Keratinocyte (primary cell): ENCODE data around the gene NT5M. TPM values are rescaled to one million over a fixed set of nuclear protein-coding genes. Genes with fewer than 3 reads are reported as not detected.

Experiments
- DNase-seq: peaks from one replicate; pipeline ENCODE4 v3.0.0-alpha.2; 2011; ENCODE audit warnings: low read depth, missing footprints, low spot score
- FAIRE-seq: peaks from 2 replicates; lab custom pipeline; 2011; peaks lifted over from hg19 to GRCh38; lab: Jason Lieb, UNC
- H2AFZ ChIP-seq: 2 replicates; pipeline ENCODE4 v1.6.0; 2012; ENCODE audit warnings: low read length, control low read depth, inconsistent platforms; ENCODE audit not compliant: control insufficient read depth
- H3K27ac ChIP-seq: 2 replicates; pipeline ENCODE4 v1.5.1; 2011; ENCODE audit warnings: low read length; ENCODE audit not compliant: control insufficient read depth, insufficient read depth
- H3K27me3 ChIP-seq: 3 replicates; pipeline ENCODE4 v1.6.0; 2011; ENCODE audit warnings: low read length; ENCODE audit not compliant: control insufficient read depth, insufficient read depth; ENCODE audit errors: extremely low read depth
- H3K36me3 ChIP-seq, 2 experiments: 2 replicates in 1 of 2; 3 replicates in 1 of 2; pipeline ENCODE4 v1.5.1; 2011; ENCODE audit warnings: low read length in 2 of 2, mild to moderate bottlenecking in 1 of 2; ENCODE audit not compliant: control insufficient read depth in 2 of 2, insufficient read depth in 2 of 2; ENCODE audit errors: extremely low read depth in 1 of 2
- H3K4me1 ChIP-seq: 3 replicates; pipeline ENCODE4 v1.5.1; 2011; ENCODE audit warnings: low read length; ENCODE audit not compliant: control insufficient read depth, insufficient read depth; ENCODE audit errors: extremely low read depth
- H3K4me2 ChIP-seq: 3 replicates; pipeline ENCODE4 v1.6.0; 2011; ENCODE audit warnings: low read depth, low read length; ENCODE audit not compliant: control insufficient read depth, insufficient read depth; ENCODE audit errors: extremely low read depth
- H3K4me3 ChIP-seq, 3 experiments: fragments of 200-600 bp in 1 of 3; sonication (generic) in 1 of 3; 2 replicates in 2 of 3; 3 replicates in 1 of 3; pipeline ENCODE4 v1.5.1; 2011 to 2016; ENCODE audit warnings: low read length in 3 of 3, mild to moderate bottlenecking in 3 of 3, control low read depth in 2 of 3, inconsistent platforms in 1 of 3, low read depth in 1 of 3, mixed read lengths in 1 of 3, mixed run types in 1 of 3, moderate library complexity in 1 of 3; ENCODE audit not compliant: control insufficient read depth in 2 of 3, insufficient read depth in 2 of 3; ENCODE audit errors: extremely low read depth in 1 of 3
- H3K79me2 ChIP-seq: 2 replicates; pipeline ENCODE4 v1.6.0; 2012; ENCODE audit warnings: low read length; ENCODE audit not compliant: control insufficient read depth, insufficient read depth
- H3K9ac ChIP-seq: 3 replicates; pipeline ENCODE4 v1.6.0; 2011; ENCODE audit warnings: low read length; ENCODE audit not compliant: control insufficient read depth, insufficient read depth; ENCODE audit errors: extremely low read depth
- H3K9me1 ChIP-seq: 3 replicates; pipeline ENCODE4 v1.6.0; 2011; ENCODE audit warnings: low read length; ENCODE audit not compliant: control insufficient read depth, insufficient read depth; ENCODE audit errors: extremely low read depth
- H3K9me3 ChIP-seq: 2 replicates; pipeline ENCODE4 v1.5.1; 2012; ENCODE audit warnings: low read depth, low read length; ENCODE audit not compliant: control insufficient read depth
- H4K20me1 ChIP-seq: 3 replicates; pipeline ENCODE4 v1.6.0; 2011; ENCODE audit warnings: low read length; ENCODE audit not compliant: control insufficient read depth, insufficient read depth; ENCODE audit errors: extremely low read depth
- CTCF ChIP-seq, 3 experiments: IDR thresholded peaks in 1 of 3; conservative IDR thresholded peaks in 1 of 3; optimal IDR thresholded peaks in 1 of 3; 2 replicates in 2 of 3; 3 replicates in 1 of 3; pipeline versions ENCODE3 to v1.5.1; 2011; ENCODE audit warnings: low read length in 3 of 3, mild to moderate bottlenecking in 3 of 3, moderate library complexity in 2 of 3, control low read depth in 1 of 3, inconsistent platforms in 1 of 3; ENCODE audit not compliant: insufficient read depth in 2 of 3; ENCODE audit errors: extremely low read depth in 1 of 3
- EZH2 ChIP-seq: IDR thresholded peaks from one replicate; pipeline ENCODE4 v1.6.1; 2012; ENCODE audit warnings: inconsistent platforms, mild to moderate bottlenecking, low read length, moderate library complexity
- dilution Hi-C: fragments of 300-500 bp; cut with MboI; formaldehyde crosslinking; loops from one replicate; pipeline ENCODE4 v1.7.0; 2020; ENCODE audit warnings: low sequenced_read_pairs; ENCODE audit not compliant: extremely low pct_ligation_motif_present
- polyA plus RNA-seq, 5 experiments: library from polyadenylated mRNA; depleted of rRNA in 3 of 5; stranded (reverse) in 3 of 5; stranded (forward) in 1 of 5; unstranded in 1 of 5; fragments of >200 nt; gene quantifications; 1 replicate in 1 of 5; 2 replicates in 3 of 5; 3 replicates in 1 of 5; pipeline versions ENCODE4 v1.2.1 to v1.2.3, GENCODE V29; 2011 to 2012; ENCODE audit warnings: missing spikeins in 2 of 5, low read depth in 1 of 5, low replicate concordance in 1 of 5

NT5M gene
- polyA plus RNA-seq, 1 donor (not counting 4 experiments of a cell fraction or from before 2014, with no cell fraction given): 0.16 TPM

- Histone ChIP-seq H4K20me1 (no peaks in the 10 kb centered on the region), H2AFZ (no peak overlapping the region), H3K9me3 (no peaks in the 10 kb centered on the region), H3K79me2 (no peaks in the 10 kb centered on the region), H3K4me2 (no peak overlapping the region), H3K27ac (no peak overlapping the region), H3K9me1 (peaks cover 6% of the 10 kb centered on the region), H3K27me3 (peaks cover 8% of the 10 kb centered on the region), H3K9ac (no peak overlapping the region), H3K36me3 (no peaks in the 10 kb centered on the region), H3K4me3 (no peak overlapping the region), H3K4me1 (peaks cover 15% of the 10 kb centered on the region)
- dilution Hi-C loops: no loop called here
- DNase-seq: no peak
- no peak for FAIRE-seq
- TF ChIP-seq EZH2 (no peak), CTCF (optimal IDR thresholded peaks at IDR 0.05 in 1 of 3, IDR thresholded peaks at IDR 0.05 in 1 of 3, conservative IDR thresholded peaks at IDR 0.05 in 1 of 3; ENCODE audit: extremely low read depth in 1 of 3, insufficient read depth in 2 of 3, low read length in 3 of 3) (no peak)
Measured at GRCh38 chr17:17388657-17389496, 85.7 kb downstream of the NT5M start.

GRCh38 chr17:17391668-17392370 is 88.6 kb downstream of the NT5M start:
- peaks cover 6% of the 10 kb centered on the region for H3K9me1 ChIP-seq
- no peaks in the 10 kb centered on the region for H4K20me1 ChIP-seq
- no peak overlapping the region for H3K4me3 ChIP-seq
- no peak overlapping the region for H3K4me2 ChIP-seq
- H3K9ac ChIP-seq: no peak overlapping the region
- dilution Hi-C loops: no loop called here
- H3K27me3 ChIP-seq: peaks cover 6% of the 10 kb centered on the region
- no peak for FAIRE-seq
- no peak for TF ChIP-seq CTCF (optimal IDR thresholded peaks at IDR 0.05 in 1 of 3, IDR thresholded peaks at IDR 0.05 in 1 of 3, conservative IDR thresholded peaks at IDR 0.05 in 1 of 3; ENCODE audit: extremely low read depth in 1 of 3, insufficient read depth in 2 of 3, low read length in 3 of 3)
- no peak for TF ChIP-seq EZH2
- no peaks in the 10 kb centered on the region for H3K36me3 ChIP-seq
- DNase-seq: no peak
- no peak overlapping the region for H3K27ac ChIP-seq
- peaks cover 11% of the 10 kb centered on the region for H3K4me1 ChIP-seq
- H3K79me2 ChIP-seq: no peaks in the 10 kb centered on the region
- no peak overlapping the region for H2AFZ ChIP-seq
- no peaks in the 10 kb centered on the region for H3K9me3 ChIP-seq
